HG02885 (cell line): ENCODE measurements around the gene PPM1N.
A peak's percentile ranks its signal among the peaks of the same experiment; 100 is the strongest.

Experiments used
- ATAC-seq: cut with Tn5 transposase; IDR thresholded peaks from one replicate; pipeline ENCODE4 v1.9.1; 2021; ENCODE audit warnings: mild to moderate bottlenecking; ENCODE audit not compliant: unreplicated experiment, poor library complexity

The PPM1N gene

DNA sequence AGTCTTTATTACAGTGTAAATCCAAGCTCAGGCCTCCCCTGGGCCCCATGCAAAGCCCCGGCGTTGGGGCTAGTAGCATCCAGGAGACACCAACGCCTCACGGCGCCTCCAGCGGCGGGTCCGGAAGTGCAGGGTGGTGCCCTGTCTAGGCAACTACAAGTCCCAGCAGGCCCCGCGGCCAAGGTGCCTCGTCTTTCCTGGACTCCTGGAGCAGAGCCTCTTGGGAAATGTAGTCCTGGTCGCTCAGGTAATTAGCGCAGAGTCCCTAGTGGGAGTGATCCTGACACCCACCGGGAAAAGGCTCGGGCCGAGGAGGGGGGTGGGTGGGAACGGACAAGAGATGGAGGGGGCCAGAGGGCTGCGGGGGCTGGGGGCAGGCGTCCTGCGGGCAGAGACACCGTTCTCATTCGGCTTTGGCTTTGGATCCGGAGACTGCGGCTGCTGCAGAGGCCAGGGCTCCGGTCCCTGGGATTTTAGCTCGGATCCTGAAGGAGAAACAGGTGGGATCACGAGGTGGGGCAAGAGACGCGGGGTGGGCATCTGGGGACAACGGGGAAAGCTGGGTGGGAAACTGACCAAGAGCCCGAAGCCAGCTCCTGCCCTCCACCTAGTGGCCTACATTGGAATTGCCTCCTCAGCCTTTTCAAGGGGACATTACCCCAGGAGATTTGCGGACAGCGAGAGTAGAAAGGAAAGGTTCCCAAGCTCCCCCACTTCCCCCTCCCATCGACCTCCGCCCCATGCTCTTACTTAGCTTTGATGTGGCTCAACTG is 12.8 kb upstream of the PPM1N start:
- ATAC-seq, result peak; percentile 96

- no peak for ATAC-seq
Measured at GRCh38 chr19:45488708-45489107, 9.5 kb upstream of the PPM1N start.

DNA sequence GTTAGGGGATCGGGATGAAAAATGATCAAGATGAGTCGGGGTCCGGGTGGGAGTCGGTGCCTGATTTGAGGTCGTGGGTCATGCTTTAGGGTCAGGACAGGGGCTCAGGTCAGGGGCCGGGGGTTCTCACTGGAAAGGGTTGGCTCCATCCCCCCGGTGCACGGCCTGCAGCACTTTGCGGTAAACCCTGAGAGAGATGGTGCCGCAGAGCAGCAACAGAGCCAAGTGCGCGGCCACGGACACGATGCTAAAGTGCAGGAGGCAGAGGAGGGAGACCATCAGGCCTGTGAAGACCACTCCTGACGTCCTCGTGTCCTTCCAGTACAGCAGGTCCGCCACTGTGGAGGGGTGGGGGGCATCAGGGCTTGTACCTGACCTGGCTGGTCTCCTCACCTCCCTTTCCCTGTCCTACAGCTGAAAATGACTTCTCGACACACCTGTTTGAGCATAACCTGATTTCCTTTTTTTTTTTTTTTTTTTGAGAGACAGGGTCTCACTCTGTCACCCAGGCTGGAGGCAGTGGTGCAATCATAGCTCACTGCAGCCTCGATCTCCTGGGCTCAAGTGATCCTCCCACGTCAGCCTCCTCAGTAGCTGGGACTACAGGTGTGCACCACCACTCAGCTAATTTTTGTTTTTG is 8.9 kb upstream of the PPM1N start:
- no peak for ATAC-seq

- no peak for ATAC-seq
Measured at GRCh38 chr19:45492137-45492626, 6.1 kb upstream of the PPM1N start.

DNA sequence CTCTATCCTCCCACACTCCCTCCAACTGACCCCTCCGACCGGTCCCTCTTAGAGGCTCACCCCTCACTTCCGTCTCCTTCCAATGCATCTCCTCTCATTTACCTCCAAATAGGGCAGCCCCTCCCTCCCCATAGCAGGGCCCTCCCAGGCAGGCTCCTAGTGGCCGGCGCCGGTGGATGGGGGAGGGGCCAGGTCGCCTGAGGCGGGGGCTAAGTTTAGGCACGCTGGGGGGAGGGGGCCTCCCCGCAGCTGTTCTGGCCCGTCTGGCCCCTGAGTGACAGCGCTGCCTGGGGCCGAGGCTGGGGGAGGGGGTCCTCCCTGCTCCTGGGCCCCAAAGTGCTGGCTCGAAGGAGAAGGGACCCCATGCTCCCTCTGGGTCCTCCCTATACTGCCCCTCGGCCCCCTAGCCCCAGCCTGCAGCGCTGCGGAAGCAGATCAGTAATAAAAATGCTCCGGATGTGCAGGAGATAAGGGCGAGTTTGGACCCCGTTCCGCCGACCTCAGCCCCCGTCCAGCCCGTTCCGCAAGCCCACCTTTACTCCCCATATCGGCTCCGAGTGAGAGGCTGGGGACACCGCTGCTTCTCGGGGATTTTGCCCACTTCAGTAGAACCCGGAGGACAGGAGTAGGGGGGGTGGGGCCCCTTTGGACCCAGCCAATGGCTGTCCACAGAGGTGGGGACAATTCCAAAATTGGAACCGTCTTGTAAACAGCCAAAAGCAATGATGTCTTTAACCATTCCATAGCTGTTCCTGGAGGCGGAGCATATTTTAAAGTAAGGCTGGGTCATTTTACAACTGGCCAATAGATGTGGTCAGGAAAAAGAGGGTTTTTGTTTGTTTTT is 5.4 kb upstream of the PPM1N start:
- ATAC-seq, result no peak

GRCh38 chr19:45494261-45494916 is 3.9 kb upstream of the PPM1N start:
- ATAC-seq, result no peak

DNA sequence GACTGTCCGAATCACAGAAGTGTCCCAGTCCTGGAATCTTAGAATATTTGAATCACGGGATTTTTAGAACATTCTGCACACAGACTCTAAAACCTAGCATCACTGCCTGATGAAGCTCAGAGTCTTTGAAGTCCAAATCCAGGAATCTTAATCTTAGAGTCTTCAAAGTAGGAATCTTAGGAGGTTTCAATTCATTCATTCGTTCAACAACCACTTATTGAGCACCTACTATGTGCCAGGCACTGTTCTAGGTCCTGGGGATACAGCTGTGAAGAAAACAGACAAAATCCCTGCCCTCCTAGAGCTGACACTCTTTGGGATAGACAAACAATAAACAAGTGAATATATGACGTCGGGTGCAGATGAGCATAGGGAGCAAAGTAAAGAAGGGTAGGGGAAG is 3.1 kb upstream of the PPM1N start:
- no peak for ATAC-seq

GRCh38 chr19:45496349-45496953 is 1.8 kb upstream of the PPM1N start:
- peak; percentile 15 for ATAC-seq

GRCh38 chr19:45497791-45498190 is 452 bp upstream of the PPM1N start:
- no peak for ATAC-seq

DNA sequence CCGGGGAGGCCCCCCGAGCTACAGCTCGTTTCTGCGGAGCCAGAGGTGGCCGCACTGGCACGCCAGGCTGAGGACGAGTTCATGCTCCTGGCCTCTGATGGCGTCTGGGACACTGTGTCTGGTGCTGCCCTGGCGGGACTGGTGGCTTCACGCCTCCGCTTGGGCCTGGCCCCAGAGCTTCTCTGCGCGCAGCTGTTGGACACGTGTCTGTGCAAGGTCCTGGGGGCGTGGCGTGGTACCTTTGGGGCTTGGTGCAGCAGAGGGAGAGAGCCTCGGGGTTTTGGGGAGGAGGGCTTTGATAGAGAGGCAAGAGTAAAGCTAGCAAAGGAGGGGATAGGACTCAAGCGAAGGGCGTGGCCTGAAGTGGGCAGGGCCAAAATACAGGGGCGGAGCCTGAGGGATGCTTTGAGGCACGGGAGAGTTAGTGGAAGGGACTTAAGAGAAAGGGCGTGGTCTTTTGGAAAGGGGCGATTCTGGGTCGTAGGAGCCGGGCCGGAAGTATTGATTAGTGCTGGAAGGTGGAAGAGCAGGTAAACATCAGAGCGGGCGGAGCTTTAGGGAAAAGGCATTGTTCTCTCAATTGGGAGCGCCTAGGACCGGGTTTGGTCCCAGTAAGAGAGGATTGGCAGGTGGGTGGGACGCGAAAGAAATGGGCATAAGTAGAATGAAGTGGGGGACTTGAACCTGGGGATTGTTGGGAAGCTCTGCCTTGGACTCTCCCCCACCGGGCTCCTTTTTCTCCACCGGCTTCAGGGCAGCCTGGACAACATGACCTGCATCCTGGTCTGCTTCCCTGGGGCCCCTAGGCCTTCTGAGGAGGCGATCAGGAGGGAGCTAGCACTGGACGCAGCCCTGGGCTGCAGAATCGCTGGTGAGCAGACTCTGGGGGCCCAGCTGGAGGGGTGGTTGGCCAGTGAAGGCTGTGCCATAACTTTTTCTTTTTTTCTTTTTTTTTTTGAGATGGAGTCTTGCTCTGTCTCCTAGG is 1.2 kb downstream of the PPM1N start:
- ATAC-seq, result no peak

- no peak for ATAC-seq
Measured at GRCh38 chr19:45500918-45501729, 2.9 kb downstream of the PPM1N start.

GRCh38 chr19:45501730-45502014 is 3.4 kb downstream of the PPM1N start:
- no peak for ATAC-seq

DNA sequence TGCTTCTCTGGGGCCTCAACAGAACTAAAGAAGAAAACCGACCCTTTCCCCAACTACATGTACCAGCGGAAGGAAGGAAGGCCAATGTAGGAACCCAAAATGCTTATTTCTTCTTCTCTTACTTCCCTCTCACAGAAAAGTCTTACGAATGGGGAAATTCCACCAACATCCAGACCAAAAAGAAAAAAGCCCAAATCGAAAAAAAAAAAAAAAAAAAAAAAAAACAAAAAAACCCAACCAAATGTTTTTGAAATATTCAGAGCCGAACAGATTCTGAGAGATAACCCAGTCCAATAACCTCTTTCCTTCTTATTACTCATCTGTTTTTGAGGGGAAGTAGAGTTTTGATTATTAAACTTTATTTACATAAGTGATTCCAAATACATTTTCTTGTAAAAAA is 3.9 kb downstream of the PPM1N start:
- ATAC-seq, result no peak

DNA sequence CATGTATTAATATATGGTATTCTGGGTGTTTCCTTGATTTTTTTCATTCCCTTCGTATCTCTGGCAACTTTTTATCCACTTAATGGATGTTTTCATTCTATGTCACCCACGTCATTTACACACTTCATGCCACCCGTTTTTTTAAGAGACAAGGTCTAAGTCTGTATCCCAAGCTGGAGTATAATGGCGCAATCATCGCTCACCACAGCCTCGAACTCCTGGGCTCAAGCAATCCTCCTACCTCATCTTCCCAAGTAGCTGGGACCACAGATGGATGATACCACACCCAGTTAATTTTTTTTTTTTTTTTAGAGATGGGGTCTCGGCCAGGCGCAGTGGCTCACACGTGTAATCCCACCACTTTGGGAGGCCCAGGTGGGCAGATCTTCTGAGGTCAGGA is 5.7 kb downstream of the PPM1N start:
- no peak for ATAC-seq

DNA sequence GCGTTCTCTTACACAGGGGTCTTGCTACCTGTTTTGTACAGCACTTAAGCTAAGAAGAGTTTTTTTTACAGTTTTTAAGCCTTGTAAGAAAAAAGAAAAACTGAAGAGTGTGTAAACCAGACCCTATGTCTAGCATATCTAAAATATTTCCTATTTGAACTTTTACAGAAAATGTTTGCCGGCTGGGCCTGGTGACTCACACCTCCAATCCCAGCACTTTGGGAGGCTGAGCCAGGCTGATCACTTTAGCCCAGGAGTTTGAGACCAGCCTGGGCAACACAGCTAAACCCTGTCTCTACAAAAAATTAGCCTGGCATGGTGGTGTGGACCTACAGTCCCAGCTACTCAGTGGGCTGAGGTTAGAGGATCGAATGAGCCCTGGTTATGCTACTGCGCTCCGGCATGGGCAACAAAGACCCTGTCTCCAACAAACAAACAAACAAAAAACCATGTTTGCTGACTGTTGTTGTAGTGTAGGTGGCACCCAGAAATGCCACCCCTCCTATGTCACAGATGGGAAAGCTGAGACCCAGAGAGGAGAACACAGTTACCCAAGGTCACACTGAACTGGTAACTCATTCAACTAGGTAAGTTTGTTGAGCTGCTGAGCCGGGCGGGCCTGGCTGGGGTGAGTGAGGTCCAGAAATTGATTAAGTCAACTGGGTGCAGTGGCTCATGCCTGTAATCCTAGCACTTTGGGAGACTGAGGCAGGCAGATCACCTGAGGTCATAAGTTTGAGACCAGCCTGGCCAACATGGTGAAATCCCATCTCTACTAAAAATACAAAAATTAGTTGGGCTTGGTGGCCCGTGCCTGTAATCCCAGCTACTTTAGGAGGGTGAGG is 7.1 kb downstream of the PPM1N start:
- ATAC-seq, result no peak

DNA sequence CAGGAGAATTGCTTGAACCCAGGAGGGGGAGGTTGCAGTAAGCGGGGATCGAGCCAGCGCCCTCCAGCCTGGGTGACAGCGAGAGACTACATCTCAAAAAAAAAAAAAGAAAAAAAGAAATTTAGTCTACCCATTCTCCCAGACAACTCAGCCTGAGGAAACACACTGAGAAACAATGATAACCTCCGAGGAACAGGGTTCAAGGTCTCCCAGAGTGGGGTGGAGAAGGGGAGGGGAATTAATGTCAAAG is 7.7 kb downstream of the PPM1N start:
- no peak for ATAC-seq

- peak; percentile 74 for ATAC-seq
Measured at GRCh38 chr19:45506246-45506988, 8.2 kb downstream of the PPM1N start.
